NCI-H146 treated with DMSO at 0.1 percent for 48 hours (cell line): ENCODE measurements around the gene PTPN22.

Experiments
- DNase-seq: peaks from one replicate; lab custom pipeline; 2025; ENCODE audit not compliant: unreplicated experiment; lab: John Stamatoyannopoulos, UW

The PTPN22 gene

DNA sequence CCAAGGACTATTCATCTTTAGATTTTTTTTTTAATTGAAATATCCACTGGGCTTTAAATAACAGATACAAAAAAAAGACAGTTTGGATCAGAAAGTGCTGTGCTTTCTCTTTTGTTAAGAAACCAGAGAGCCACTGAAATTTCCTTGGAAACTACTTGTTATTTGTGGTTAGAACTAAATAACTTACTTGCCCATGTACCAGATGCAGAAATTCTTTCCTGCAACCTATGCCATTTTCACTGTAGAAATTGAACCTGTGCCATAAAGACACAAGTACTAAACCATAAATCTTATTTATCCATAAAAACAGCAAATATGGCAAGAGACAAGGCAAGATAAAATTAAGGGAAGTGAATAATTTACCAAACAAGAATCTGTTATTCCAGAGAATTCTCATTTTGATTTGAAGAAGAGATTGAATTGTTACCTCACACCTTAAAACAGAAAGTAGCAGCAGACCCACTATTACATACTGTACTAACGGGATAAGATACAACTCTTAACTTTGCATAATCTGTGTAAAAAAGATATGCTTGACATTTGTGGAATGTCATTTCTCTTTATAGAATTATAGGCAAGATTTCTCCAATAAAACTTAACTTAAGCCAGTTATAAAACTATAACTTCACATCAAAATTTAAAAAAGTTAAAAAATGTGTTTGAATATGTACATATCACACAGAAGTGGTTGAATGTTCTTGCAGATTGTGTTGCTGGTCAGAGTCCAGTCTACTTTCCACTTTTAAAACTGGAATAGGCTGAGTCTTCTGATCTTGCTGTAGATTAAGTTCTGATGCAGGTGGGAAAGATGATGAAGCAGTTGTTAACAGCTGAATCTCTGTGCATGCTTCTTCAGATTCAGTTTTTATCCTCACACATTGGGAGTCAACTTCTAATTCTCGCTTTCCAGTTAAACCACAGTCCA lies 105.9 kb downstream of the PTPN22 start:
- DNase-seq, result no peak
